ENCODE results near the gene CDH4.

Gene CDH4

GRCh38 chr20:61308477-61308774, 56.4 kb downstream of the CDH4 start:
- no peak for TF ChIP-seq CTCF (IDR thresholded peaks at IDR 0.05; ENCODE audit: extremely low read depth, missing control alignments)
- DNase-seq (ENCODE audit: low spot score) = no peak

- no peak for TF ChIP-seq CTCF (IDR thresholded peaks at IDR 0.05; ENCODE audit: extremely low read depth, missing control alignments)
- DNase-seq (ENCODE audit: low spot score) = no peak
Observed at GRCh38 chr20:61310954-61311353, 58.9 kb downstream of the CDH4 start.

- no peak for TF ChIP-seq CTCF (IDR thresholded peaks at IDR 0.05; ENCODE audit: extremely low read depth, missing control alignments)
- DNase-seq (ENCODE audit: low spot score) = no peak
Observed at GRCh38 chr20:61311656-61312387, 59.8 kb downstream of the CDH4 start.

GRCh38 chr20:61312925-61313324, 60.9 kb downstream of the CDH4 start:
- no peak for DNase-seq (ENCODE audit: low spot score)
- TF ChIP-seq CTCF (IDR thresholded peaks at IDR 0.05; ENCODE audit: extremely low read depth, missing control alignments) = no peak

GRCh38 chr20:61313396-61313795, 61.3 kb downstream of the CDH4 start:
- no peak for TF ChIP-seq CTCF (IDR thresholded peaks at IDR 0.05; ENCODE audit: extremely low read depth, missing control alignments)
- no peak for DNase-seq (ENCODE audit: low spot score)

- no peak for DNase-seq (ENCODE audit: low spot score)
- TF ChIP-seq CTCF (IDR thresholded peaks at IDR 0.05; ENCODE audit: extremely low read depth, missing control alignments) = no peak
Observed at GRCh38 chr20:61314326-61315010, 62.4 kb downstream of the CDH4 start.

GRCh38 chr20:61315319-61315718, 63.3 kb downstream of the CDH4 start:
- DNase-seq (ENCODE audit: low spot score) = no peak
- no peak for TF ChIP-seq CTCF (IDR thresholded peaks at IDR 0.05; ENCODE audit: extremely low read depth, missing control alignments)

Measured in GM20000 (cell line).